MM.1S (cell line): Measurements from ENCODE around the gene SAMD5.

Experiments
- CTCF ChIP-seq: fragments of 300-600 bp; sonication (generic); IDR thresholded peaks from 2 replicates; pipeline ENCODE4 v1.5.1; 2016; ENCODE audit warnings: antibody characterized with exemption, low read length, mixed read lengths
- EZH2 ChIP-seq: fragments of 300-600 bp; sonication (generic); optimal IDR thresholded peaks from 2 replicates; pipeline ENCODE3; 2017; ENCODE audit warnings: low read depth, mild to moderate bottlenecking, antibody characterized with exemption, low read length, mixed read lengths
- EZH2phosphoT487 ChIP-seq: fragments of 300-600 bp; sonication (generic); IDR thresholded peaks from 2 replicates; pipeline ENCODE4 v1.6.1; 2018; ENCODE audit warnings: antibody characterized with exemption, low read length

- TF ChIP-seq CTCF, result no peak
- no peak for TF ChIP-seq EZH2
- no peak for TF ChIP-seq EZH2phosphoT487
Observed at GRCh38 chr6:147527197-147527596, 18.7 kb downstream of the SAMD5 start.
